Stimulated activated naive B cell treated with anti-CD40 and anti-IgM and Interleukin-4, amounts not matched to agents 10 μg/mL and 1 μg/mL and 100 μg/mL, for 72 hours (primary cell): ENCODE data around the gene RILPL2.
"Not testable (repeated sequence)": the region's sequence is repeated elsewhere in the genome, so short reads cannot be mapped to it uniquely, and the experiment has no call there.

Source experiments
- ATAC-seq, 2 donors: fragments of 150-1000 bp; cut with Tn5 transposase; replicated peaks; 2 replicates each; pipeline ENCODE4 v1.10.0; 2021; ENCODE audit warnings: moderate library complexity in 1 of 2
- DNase-seq: peaks from one replicate; pipeline ENCODE4 v3.0.0; 2021
- H3K27ac Mint-ChIP-seq: one replicate; pipeline ENCODE4 v1.8.0; 2022; ENCODE audit warnings: mild to moderate bottlenecking, mixed read lengths
- H3K27me3 Mint-ChIP-seq, 2 donors: one replicate each; pipeline ENCODE4 v1.8.0; 2022; ENCODE audit warnings: mixed read lengths in 2 of 2
- H3K36me3 Mint-ChIP-seq, 2 donors: one replicate each; pipeline ENCODE4 v1.8.0; 2022; ENCODE audit warnings: mixed read lengths in 2 of 2, mild to moderate bottlenecking in 1 of 2
- H3K4me1 Mint-ChIP-seq, 2 donors: one replicate each; pipeline ENCODE4 v1.8.0; 2022; ENCODE audit warnings: mixed read lengths in 2 of 2, mild to moderate bottlenecking in 1 of 2
- H3K4me3 Mint-ChIP-seq, 2 donors: one replicate each; pipeline ENCODE4 v1.8.0; 2022; ENCODE audit warnings: mild to moderate bottlenecking in 2 of 2, mixed read lengths in 2 of 2, moderate library complexity in 1 of 2
- H3K9me3 Mint-ChIP-seq, 2 donors: one replicate each; pipeline ENCODE4 v1.8.0; 2022; ENCODE audit warnings: mixed read lengths in 2 of 2, mild to moderate bottlenecking in 1 of 2

Gene RILPL2

GRCh38 chr12:123388951-123389559 lies 47.4 kb downstream of the RILPL2 start:
- no peak overlapping the region for H3K4me3 Mint-ChIP-seq
- no peak overlapping the region for H3K27ac Mint-ChIP-seq

GRCh38 chr12:123388177-123388950 lies 48.1 kb downstream of the RILPL2 start:
- peak overlapping the region; percentile 83 to 84 for H3K4me3 Mint-ChIP-seq

More at GRCh38 chr12:123388951-123389559, 47.4 kb downstream of the RILPL2 start:
- Mint-ChIP-seq H3K9me3 (no peaks in the 10 kb centered on the region), H3K27me3 (no peaks in the 10 kb centered on the region), H3K4me1 (peaks cover 20 to 43% of the 10 kb centered on the region in 2 donors), H3K36me3 (peaks cover 26 to 32% of the 10 kb centered on the region in 2 donors)
- ATAC-seq (peak; percentile 10 to 15), DNase-seq (no peak)

GRCh38 chr12:123387508-123388176 lies 48.8 kb downstream of the RILPL2 start:
- Mint-ChIP-seq H3K4me3 (peak overlapping the region; percentile 83 to 84), H3K4me1 (peaks cover 20 to 52% of the 10 kb centered on the region in 2 donors), H3K36me3 (peaks cover 18 to 27% of the 10 kb centered on the region in 2 donors), H3K27ac (peak overlapping the region; percentile 88), H3K27me3 (no peaks in the 10 kb centered on the region), H3K9me3 (no peaks in the 10 kb centered on the region)
- no peak for ATAC-seq
- DNase-seq: no peak

More at GRCh38 chr12:123388177-123388950, 48.1 kb downstream of the RILPL2 start:
- peak; percentile 46 to 56 for ATAC-seq
- Mint-ChIP-seq H3K27ac (peak overlapping the region; percentile 88), H3K36me3 (peaks cover 23 to 31% of the 10 kb centered on the region in 2 donors), H3K4me1 (peaks cover 20 to 50% of the 10 kb centered on the region in 2 donors), H3K9me3 (no peaks in the 10 kb centered on the region), H3K27me3 (no peaks in the 10 kb centered on the region)
- peak; percentile 73 for DNase-seq

- not testable (repeated sequence) for H3K4me3 Mint-ChIP-seq, H3K27ac Mint-ChIP-seq, ATAC-seq, DNase-seq, H3K9me3 Mint-ChIP-seq, H3K27me3 Mint-ChIP-seq, H3K36me3 Mint-ChIP-seq
- peaks cover 23 to 39% of the 10 kb centered on the region in 2 donors for H3K4me1 Mint-ChIP-seq
Observed at GRCh38 chr12:123385536-123385935, 50.9 kb downstream of the RILPL2 start.

- Mint-ChIP-seq H3K4me3 (peak overlapping the region; percentile 95 to 99), H3K4me1 (peaks cover 17 to 33% of the 10 kb centered on the region in 2 donors)
- ATAC-seq: no peak
Observed at GRCh38 chr12:123384994-123385376, 51.5 kb downstream of the RILPL2 start.

GRCh38 chr12:123384318-123384993 lies 52.0 kb downstream of the RILPL2 start:
- H3K27ac Mint-ChIP-seq: peak overlapping the region; percentile 31

More at GRCh38 chr12:123384994-123385376, 51.5 kb downstream of the RILPL2 start:
- Mint-ChIP-seq H3K27me3 (no peaks in the 10 kb centered on the region), H3K9me3 (no peaks in the 10 kb centered on the region), H3K27ac (no peak overlapping the region), H3K36me3 (peaks cover 3 to 4% of the 10 kb centered on the region in 2 donors)
- DNase-seq: no peak

GRCh38 chr12:123382684-123383083 lies 53.8 kb downstream of the RILPL2 start:
- peaks cover 12 to 20% of the 10 kb centered on the region in 2 donors for H3K4me1 Mint-ChIP-seq
- no peaks in the 10 kb centered on the region for H3K27me3 Mint-ChIP-seq
- H3K9me3 Mint-ChIP-seq: no peaks in the 10 kb centered on the region
- peak overlapping the region; percentile 61 to 62 for H3K4me3 Mint-ChIP-seq
- ATAC-seq: no peak
- no peaks in the 10 kb centered on the region for H3K36me3 Mint-ChIP-seq
- DNase-seq: no peak
- no peak overlapping the region for H3K27ac Mint-ChIP-seq

More at GRCh38 chr12:123384318-123384993, 52.0 kb downstream of the RILPL2 start:
- Mint-ChIP-seq H3K27me3 (no peaks in the 10 kb centered on the region), H3K36me3 (no peaks in the 10 kb centered on the region), H3K9me3 (no peaks in the 10 kb centered on the region), H3K4me1 (peaks cover 16 to 28% of the 10 kb centered on the region in 2 donors), H3K4me3 (peak overlapping the region; percentile 95 to 99)
- ATAC-seq: no peak
- no peak for DNase-seq

GRCh38 chr12:123379391-123379790 lies 57.1 kb downstream of the RILPL2 start:
- H3K27ac Mint-ChIP-seq: peak overlapping the region; percentile 42
- H3K27me3 Mint-ChIP-seq: no peaks in the 10 kb centered on the region
- H3K4me3 Mint-ChIP-seq: no peak overlapping the region
- peaks cover 5 to 11% of the 10 kb centered on the region in 2 donors for H3K4me1 Mint-ChIP-seq
- no peaks in the 10 kb centered on the region for H3K36me3 Mint-ChIP-seq
- no peak for ATAC-seq
- DNase-seq: no peak
- H3K9me3 Mint-ChIP-seq: no peaks in the 10 kb centered on the region

- DNase-seq, H3K4me1 Mint-ChIP-seq, H3K36me3 Mint-ChIP-seq, H3K9me3 Mint-ChIP-seq, H3K27ac Mint-ChIP-seq, ATAC-seq, H3K27me3 Mint-ChIP-seq, H3K4me3 Mint-ChIP-seq: not testable (repeated sequence)
Observed at GRCh38 chr12:123372415-123372814, 64.1 kb downstream of the RILPL2 start.

- H3K27ac Mint-ChIP-seq, H3K36me3 Mint-ChIP-seq, H3K4me3 Mint-ChIP-seq, H3K27me3 Mint-ChIP-seq, H3K4me1 Mint-ChIP-seq, DNase-seq, H3K9me3 Mint-ChIP-seq, ATAC-seq: not testable (repeated sequence)
Observed at GRCh38 chr12:123371667-123372368, 64.7 kb downstream of the RILPL2 start.

- Mint-ChIP-seq H3K36me3 (no peaks in the 10 kb centered on the region), H3K4me1 (peaks cover 8% of the 10 kb centered on the region in 2 donors)
- DNase-seq: no peak
Observed at GRCh38 chr12:123369229-123369628, 67.3 kb downstream of the RILPL2 start.

GRCh38 chr12:123368431-123368830 lies 68.1 kb downstream of the RILPL2 start:
- H3K27me3 Mint-ChIP-seq, DNase-seq, H3K4me3 Mint-ChIP-seq, H3K36me3 Mint-ChIP-seq, ATAC-seq, H3K9me3 Mint-ChIP-seq: not testable (repeated sequence)
- Mint-ChIP-seq H3K4me1 (peaks cover 10 to 12% of the 10 kb centered on the region in 2 donors), H3K27ac (peak overlapping the region; percentile 76)

More at GRCh38 chr12:123369229-123369628, 67.3 kb downstream of the RILPL2 start:
- Mint-ChIP-seq H3K9me3 (no peaks in the 10 kb centered on the region), H3K27me3 (no peaks in the 10 kb centered on the region), H3K4me3 (no peak overlapping the region), H3K27ac (no peak overlapping the region)
- no peak for ATAC-seq

- H3K27ac Mint-ChIP-seq: peak overlapping the region; percentile 76
Observed at GRCh38 chr12:123367511-123367910, 69.0 kb downstream of the RILPL2 start.

More at GRCh38 chr12:123367511-123367910, 69.0 kb downstream of the RILPL2 start:
- H3K4me3 Mint-ChIP-seq: no peak overlapping the region
- no peaks in the 10 kb centered on the region for H3K27me3 Mint-ChIP-seq
- H3K36me3 Mint-ChIP-seq: no peaks in the 10 kb centered on the region
- no peak for DNase-seq
- peaks cover 13 to 21% of the 10 kb centered on the region in 2 donors for H3K4me1 Mint-ChIP-seq
- ATAC-seq: no peak
- no peaks in the 10 kb centered on the region for H3K9me3 Mint-ChIP-seq
